Measurements from ENCODE around the gene CLBA1.

GRCh38 chr14:104937694-104938365, 47.8 kb upstream of the CLBA1 start:
- no peak for TF ChIP-seq CTCF (IDR thresholded peaks at IDR 0.05; ENCODE audit: low read depth, low read length, poor library complexity, severe bottlenecking)
- no peak for TF ChIP-seq EZH2phosphoT487 (IDR thresholded peaks at IDR 0.05; ENCODE audit: borderline replicate concordance, low read length)

Data from DOHH2 (cell line).